ENCODE measurements around the gene MED17. TPM values are rescaled to one million over a fixed set of nuclear protein-coding genes. Genes with fewer than 3 reads are reported as not detected.
A peak's percentile ranks its signal among the peaks of the same experiment; 100 is the strongest.

MED17 gene
- total and polyA plus RNA-seq, 2 of the 13 experiments (the other 11 are each of a cell fraction or from before 2014, with no cell fraction given), result 23.1 to 37.0 TPM

- no peak for TF ChIP-seq GMEB2 (CRISPR knock-in tag; IDR thresholded peaks at IDR 0.05; ENCODE audit: low read depth)
- peak; percentile 65 for TF ChIP-seq PITX1 (CRISPR knock-in tag; IDR thresholded peaks at IDR 0.05)
- TF ChIP-seq ZNF337 (CRISPR knock-in tag; IDR thresholded peaks at IDR 0.05; ENCODE audit: borderline replicate concordance, low read depth), result no peak
- TF ChIP-seq FOXA3 (CRISPR knock-in tag; IDR thresholded peaks at IDR 0.05), result peak; percentile 49
- peak; percentile 24; the same call in 1 of the 2 replicates for TF ChIP-seq KLF13 (CRISPR knock-in tag; IDR thresholded peaks at IDR 0.05)
- TF ChIP-seq TBP (CRISPR knock-in tag; IDR thresholded peaks at IDR 0.05), result no peak
- TF ChIP-seq CAMTA2 (CRISPR knock-in tag; IDR thresholded peaks at IDR 0.05; ENCODE audit: borderline replicate concordance), result 0 out of 2 replicates have a peak, but pooled peaks have one; percentile 44
- no peak; the same call in 1 of the 2 replicates for TF ChIP-seq ZNF281 (CRISPR knock-in tag; IDR thresholded peaks at IDR 0.05; ENCODE audit: borderline replicate concordance)
- TF ChIP-seq, protein P1, sequence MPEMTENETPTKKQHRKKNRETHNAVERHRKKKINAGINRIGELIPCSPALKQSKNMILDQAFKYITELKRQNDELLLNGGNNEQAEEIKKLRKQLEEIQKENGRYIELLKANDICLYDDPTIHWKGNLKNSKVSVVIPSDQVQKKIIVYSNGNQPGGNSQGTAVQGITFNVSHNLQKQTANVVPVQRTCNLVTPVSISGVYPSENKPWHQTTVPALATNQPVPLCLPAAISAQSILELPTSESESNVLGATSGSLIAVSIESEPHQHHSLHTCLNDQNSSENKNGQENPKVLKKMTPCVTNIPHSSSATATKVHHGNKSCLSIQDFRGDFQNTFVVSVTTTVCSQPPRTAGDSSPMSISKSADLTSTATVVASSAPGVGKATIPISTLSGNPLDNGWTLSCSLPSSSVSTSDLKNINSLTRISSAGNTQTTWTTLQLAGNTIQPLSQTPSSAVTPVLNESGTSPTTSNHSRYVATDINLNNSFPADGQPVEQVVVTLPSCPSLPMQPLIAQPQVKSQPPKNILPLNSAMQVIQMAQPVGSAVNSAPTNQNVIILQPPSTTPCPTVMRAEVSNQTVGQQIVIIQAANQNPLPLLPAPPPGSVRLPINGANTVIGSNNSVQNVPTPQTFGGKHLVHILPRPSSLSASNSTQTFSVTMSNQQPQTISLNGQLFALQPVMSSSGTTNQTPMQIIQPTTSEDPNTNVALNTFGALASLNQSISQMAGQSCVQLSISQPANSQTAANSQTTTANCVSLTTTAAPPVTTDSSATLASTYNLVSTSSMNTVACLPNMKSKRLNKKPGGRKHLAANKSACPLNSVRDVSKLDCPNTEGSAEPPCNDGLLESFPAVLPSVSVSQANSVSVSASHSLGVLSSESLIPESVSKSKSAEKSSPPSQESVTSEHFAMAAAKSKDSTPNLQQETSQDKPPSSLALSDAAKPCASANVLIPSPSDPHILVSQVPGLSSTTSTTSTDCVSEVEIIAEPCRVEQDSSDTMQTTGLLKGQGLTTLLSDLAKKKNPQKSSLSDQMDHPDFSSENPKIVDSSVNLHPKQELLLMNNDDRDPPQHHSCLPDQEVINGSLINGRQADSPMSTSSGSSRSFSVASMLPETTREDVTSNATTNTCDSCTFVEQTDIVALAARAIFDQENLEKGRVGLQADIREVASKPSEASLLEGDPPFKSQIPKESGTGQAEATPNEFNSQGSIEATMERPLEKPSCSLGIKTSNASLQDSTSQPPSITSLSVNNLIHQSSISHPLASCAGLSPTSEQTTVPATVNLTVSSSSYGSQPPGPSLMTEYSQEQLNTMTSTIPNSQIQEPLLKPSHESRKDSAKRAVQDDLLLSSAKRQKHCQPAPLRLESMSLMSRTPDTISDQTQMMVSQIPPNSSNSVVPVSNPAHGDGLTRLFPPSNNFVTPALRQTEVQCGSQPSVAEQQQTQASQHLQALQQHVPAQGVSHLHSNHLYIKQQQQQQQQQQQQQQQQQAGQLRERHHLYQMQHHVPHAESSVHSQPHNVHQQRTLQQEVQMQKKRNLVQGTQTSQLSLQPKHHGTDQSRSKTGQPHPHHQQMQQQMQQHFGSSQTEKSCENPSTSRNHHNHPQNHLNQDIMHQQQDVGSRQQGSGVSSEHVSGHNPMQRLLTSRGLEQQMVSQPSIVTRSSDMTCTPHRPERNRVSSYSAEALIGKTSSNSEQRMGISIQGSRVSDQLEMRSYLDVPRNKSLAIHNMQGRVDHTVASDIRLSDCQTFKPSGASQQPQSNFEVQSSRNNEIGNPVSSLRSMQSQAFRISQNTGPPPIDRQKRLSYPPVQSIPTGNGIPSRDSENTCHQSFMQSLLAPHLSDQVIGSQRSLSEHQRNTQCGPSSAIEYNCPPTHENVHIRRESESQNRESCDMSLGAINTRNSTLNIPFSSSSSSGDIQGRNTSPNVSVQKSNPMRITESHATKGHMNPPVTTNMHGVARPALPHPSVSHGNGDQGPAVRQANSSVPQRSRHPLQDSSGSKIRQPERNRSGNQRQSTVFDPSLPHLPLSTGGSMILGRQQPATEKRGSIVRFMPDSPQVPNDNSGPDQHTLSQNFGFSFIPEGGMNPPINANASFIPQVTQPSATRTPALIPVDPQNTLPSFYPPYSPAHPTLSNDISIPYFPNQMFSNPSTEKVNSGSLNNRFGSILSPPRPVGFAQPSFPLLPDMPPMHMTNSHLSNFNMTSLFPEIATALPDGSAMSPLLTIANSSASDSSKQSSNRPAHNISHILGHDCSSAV (CRISPR knock-in tag; IDR thresholded peaks at IDR 0.05; ENCODE audit: borderline replicate concordance), result peak; percentile 50; the same call in 1 of the 2 replicates
- TF ChIP-seq SRSF1 (optimal IDR thresholded peaks at IDR 0.05; ENCODE audit: low read depth, low read length), result peak; percentile 47
Observed at GRCh38 chr11:93784145-93784934, at the start of gene MED17 (continued).

Measured in HepG2 (cell line).